ENCODE results near the gene DENND6A.

DENND6A gene

GRCh38 chr3:57688291-57688690 is 4.6 kb downstream of the DENND6A start:
- H3K4me3 ChIP-seq (ENCODE audit: low read depth, low read length) = no peak overlapping the region
- DNase-seq (ENCODE audit: low read depth) = no peak
- TF ChIP-seq CTCF (IDR thresholded peaks at IDR 0.05; ENCODE audit: control insufficient read depth, extremely low read depth, insufficient read depth) = no peak

- no peak overlapping the region for H3K4me3 ChIP-seq (ENCODE audit: low read depth, low read length)
- TF ChIP-seq CTCF (IDR thresholded peaks at IDR 0.05; ENCODE audit: control insufficient read depth, extremely low read depth, insufficient read depth) = no peak
- DNase-seq (ENCODE audit: low read depth) = no peak
Observed at GRCh38 chr3:57683286-57683685, 9.6 kb downstream of the DENND6A start.

- no peak overlapping the region for H3K4me3 ChIP-seq (ENCODE audit: low read depth, low read length)
- DNase-seq (ENCODE audit: low read depth) = no peak
- no peak for TF ChIP-seq CTCF (IDR thresholded peaks at IDR 0.05; ENCODE audit: control insufficient read depth, extremely low read depth, insufficient read depth)
Observed at GRCh38 chr3:57682284-57682683, 10.6 kb downstream of the DENND6A start.

- no peak for DNase-seq (ENCODE audit: low read depth)
- H3K4me3 ChIP-seq (ENCODE audit: low read depth, low read length) = no peak overlapping the region
- no peak for TF ChIP-seq CTCF (IDR thresholded peaks at IDR 0.05; ENCODE audit: control insufficient read depth, extremely low read depth, insufficient read depth)
Observed at GRCh38 chr3:57681691-57682090, 11.2 kb downstream of the DENND6A start.

- no peak overlapping the region for H3K4me3 ChIP-seq (ENCODE audit: low read depth, low read length)
- no peak for DNase-seq (ENCODE audit: low read depth)
- no peak for TF ChIP-seq CTCF (IDR thresholded peaks at IDR 0.05; ENCODE audit: control insufficient read depth, extremely low read depth, insufficient read depth)
Observed at GRCh38 chr3:57680046-57680445, 12.8 kb downstream of the DENND6A start.

DNA sequence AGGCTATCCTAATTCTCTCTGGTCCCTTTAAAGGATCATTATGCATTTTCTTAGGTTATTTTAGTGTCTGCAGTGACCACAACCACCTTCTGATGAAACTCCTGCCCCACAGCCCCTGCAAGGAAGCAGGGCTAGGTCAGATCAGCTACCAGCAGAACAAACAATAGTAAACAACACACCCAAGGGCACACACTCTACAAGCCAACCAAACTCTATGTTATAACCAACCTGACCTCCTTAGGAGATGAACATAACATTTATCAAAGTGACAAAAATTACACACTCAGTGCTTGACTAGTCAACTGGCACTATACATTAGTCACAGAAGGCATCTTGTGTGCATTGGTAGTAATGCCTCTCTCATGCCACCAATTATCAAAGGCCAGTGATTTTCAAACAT is 17.3 kb downstream of the DENND6A start:
- no peak for DNase-seq (ENCODE audit: low read depth)
- no peak overlapping the region for H3K4me3 ChIP-seq (ENCODE audit: low read depth, low read length)

More for the DNA sequence above, 17.3 kb downstream of the DENND6A start:
- no peak for TF ChIP-seq CTCF (IDR thresholded peaks at IDR 0.05; ENCODE audit: control insufficient read depth, extremely low read depth, insufficient read depth)

Data from LNCaP clone FGC (cell line).